Central memory CD8-positive, alpha-beta T cell (primary cell): ENCODE data around the gene SH3GL1.

Source experiments
- ATAC-seq: fragments of 150-1000 bp; cut with Tn5 transposase; replicated peaks from 2 replicates; pipeline ENCODE4 v1.10.0; 2022; ENCODE audit warnings: mild to moderate bottlenecking, moderate FRiP score, moderate number of reproducible peaks; ENCODE audit not compliant: poor library complexity, severe bottlenecking; ENCODE audit errors: extremely low read depth
- DNase-seq, 2 donors: peaks; one replicate each; pipeline ENCODE4 v3.0.0; 2021; ENCODE audit warnings: low spot score in 2 of 2
- H3K27ac Mint-ChIP-seq: one replicate; pipeline ENCODE4 v1.8.0; 2022; ENCODE audit warnings: low read depth, mild to moderate bottlenecking, moderate library complexity, mixed read lengths
- H3K27me3 Mint-ChIP-seq: one replicate; pipeline ENCODE4 v1.8.0; 2022; ENCODE audit warnings: mixed read lengths
- H3K36me3 Mint-ChIP-seq: one replicate; pipeline ENCODE4 v1.8.0; 2022; ENCODE audit warnings: mild to moderate bottlenecking, moderate library complexity, mixed read lengths; ENCODE audit not compliant: insufficient read depth
- H3K4me1 Mint-ChIP-seq: one replicate; pipeline ENCODE4 v1.8.0; 2022; ENCODE audit warnings: mixed read lengths
- H3K4me3 Mint-ChIP-seq: one replicate; pipeline ENCODE4 v1.8.0; 2022; ENCODE audit warnings: mild to moderate bottlenecking, moderate library complexity, mixed read lengths
- H3K9me3 Mint-ChIP-seq: one replicate; pipeline ENCODE4 v1.8.0; 2022; ENCODE audit warnings: mixed read lengths

Gene SH3GL1

GRCh38 chr19:4428326-4428975 is 28.1 kb upstream of the SH3GL1 start:
- H3K27ac Mint-ChIP-seq, result peak overlapping the region; percentile 72
- peaks cover 18% of the 10 kb centered on the region for H3K36me3 Mint-ChIP-seq
- DNase-seq (no peak), ATAC-seq (no peak)
- H3K9me3 Mint-ChIP-seq, result no peaks in the 10 kb centered on the region
- H3K4me1 Mint-ChIP-seq, result no peaks in the 10 kb centered on the region
- H3K27me3 Mint-ChIP-seq, result no peaks in the 10 kb centered on the region
- H3K4me3 Mint-ChIP-seq, result no peak overlapping the region

GRCh38 chr19:4425537-4425936 is 25.2 kb upstream of the SH3GL1 start:
- Mint-ChIP-seq H3K36me3 (peaks cover 14% of the 10 kb centered on the region), H3K27me3 (no peaks in the 10 kb centered on the region), H3K9me3 (no peaks in the 10 kb centered on the region), H3K4me3 (no peak overlapping the region), H3K4me1 (no peaks in the 10 kb centered on the region), H3K27ac (no peak overlapping the region)
- no peak for ATAC-seq
- DNase-seq, result no peak

GRCh38 chr19:4423416-4424126 is 23.2 kb upstream of the SH3GL1 start:
- ATAC-seq (no peak), DNase-seq (no peak)
- H3K9me3 Mint-ChIP-seq, result no peaks in the 10 kb centered on the region
- peaks cover 9% of the 10 kb centered on the region for H3K36me3 Mint-ChIP-seq
- H3K27me3 Mint-ChIP-seq, result no peaks in the 10 kb centered on the region
- H3K27ac Mint-ChIP-seq, result no peak overlapping the region
- no peak overlapping the region for H3K4me3 Mint-ChIP-seq
- H3K4me1 Mint-ChIP-seq, result no peaks in the 10 kb centered on the region

- DNase-seq (no peak), ATAC-seq (no peak)
- Mint-ChIP-seq H3K36me3 (peaks cover 5% of the 10 kb centered on the region), H3K9me3 (no peaks in the 10 kb centered on the region), H3K4me3 (no peak overlapping the region), H3K4me1 (peaks cover 5% of the 10 kb centered on the region), H3K27me3 (no peaks in the 10 kb centered on the region), H3K27ac (no peak overlapping the region)
Measured at GRCh38 chr19:4416268-4416667, 15.9 kb upstream of the SH3GL1 start.

GRCh38 chr19:4415352-4415751 is 15.0 kb upstream of the SH3GL1 start:
- H3K27ac Mint-ChIP-seq, result no peak overlapping the region
- H3K36me3 Mint-ChIP-seq, result peaks cover 5% of the 10 kb centered on the region
- no peak for ATAC-seq

GRCh38 chr19:4414800-4415321 is 14.5 kb upstream of the SH3GL1 start:
- no peaks in the 10 kb centered on the region for H3K9me3 Mint-ChIP-seq
- H3K36me3 Mint-ChIP-seq, result peaks cover 5% of the 10 kb centered on the region
- DNase-seq (no peak), ATAC-seq (no peak)
- H3K4me1 Mint-ChIP-seq, result peaks cover 5% of the 10 kb centered on the region
- no peaks in the 10 kb centered on the region for H3K27me3 Mint-ChIP-seq
- H3K4me3 Mint-ChIP-seq, result no peak overlapping the region
- no peak overlapping the region for H3K27ac Mint-ChIP-seq

More at GRCh38 chr19:4415352-4415751, 15.0 kb upstream of the SH3GL1 start:
- H3K4me3 Mint-ChIP-seq, result no peak overlapping the region
- H3K9me3 Mint-ChIP-seq, result no peaks in the 10 kb centered on the region
- H3K4me1 Mint-ChIP-seq, result peaks cover 5% of the 10 kb centered on the region
- no peak for DNase-seq
- H3K27me3 Mint-ChIP-seq, result no peaks in the 10 kb centered on the region

- H3K9me3 Mint-ChIP-seq, result no peaks in the 10 kb centered on the region
- DNase-seq, result no peak
- H3K27me3 Mint-ChIP-seq, result no peaks in the 10 kb centered on the region
- no peak overlapping the region for H3K4me3 Mint-ChIP-seq
- peaks cover 5% of the 10 kb centered on the region for H3K36me3 Mint-ChIP-seq
- ATAC-seq, result no peak
- H3K27ac Mint-ChIP-seq, result no peak overlapping the region
- peaks cover 5% of the 10 kb centered on the region for H3K4me1 Mint-ChIP-seq
Measured at GRCh38 chr19:4414144-4414799, 13.9 kb upstream of the SH3GL1 start.

- Mint-ChIP-seq H3K27me3 (no peaks in the 10 kb centered on the region), H3K4me3 (no peak overlapping the region), H3K9me3 (no peaks in the 10 kb centered on the region), H3K27ac (no peak overlapping the region), H3K4me1 (peaks cover 5% of the 10 kb centered on the region), H3K36me3 (peaks cover 5% of the 10 kb centered on the region)
- ATAC-seq (no peak), DNase-seq (no peak)
Measured at GRCh38 chr19:4413588-4413987, 13.2 kb upstream of the SH3GL1 start.

GRCh38 chr19:4409123-4409933 is 9.0 kb upstream of the SH3GL1 start:
- no peaks in the 10 kb centered on the region for H3K27me3 Mint-ChIP-seq
- H3K27ac Mint-ChIP-seq, result no peak overlapping the region
- DNase-seq (no peak), ATAC-seq (no peak)
- no peaks in the 10 kb centered on the region for H3K9me3 Mint-ChIP-seq
- no peaks in the 10 kb centered on the region for H3K4me1 Mint-ChIP-seq
- no peak overlapping the region for H3K4me3 Mint-ChIP-seq
- H3K36me3 Mint-ChIP-seq, result peaks cover 6% of the 10 kb centered on the region

GRCh38 chr19:4406626-4407025 is 6.3 kb upstream of the SH3GL1 start:
- H3K4me1 Mint-ChIP-seq, result peaks cover 17% of the 10 kb centered on the region
- no peak for ATAC-seq
- DNase-seq, result no peak
- H3K4me3 Mint-ChIP-seq, result no peak overlapping the region
- no peaks in the 10 kb centered on the region for H3K27me3 Mint-ChIP-seq
- H3K9me3 Mint-ChIP-seq, result no peaks in the 10 kb centered on the region
- H3K36me3 Mint-ChIP-seq, result peaks cover 10% of the 10 kb centered on the region
- no peak overlapping the region for H3K27ac Mint-ChIP-seq

- DNase-seq (no peak), ATAC-seq (no peak)
- H3K4me1 Mint-ChIP-seq, result peaks cover 23% of the 10 kb centered on the region
- no peaks in the 10 kb centered on the region for H3K9me3 Mint-ChIP-seq
- H3K27me3 Mint-ChIP-seq, result no peaks in the 10 kb centered on the region
- H3K4me3 Mint-ChIP-seq, result no peak overlapping the region
- peaks cover 10% of the 10 kb centered on the region for H3K36me3 Mint-ChIP-seq
- H3K27ac Mint-ChIP-seq, result no peak overlapping the region
Measured at GRCh38 chr19:4405977-4406376, 5.6 kb upstream of the SH3GL1 start.

GRCh38 chr19:4403005-4403761 is 2.8 kb upstream of the SH3GL1 start:
- Mint-ChIP-seq H3K27me3 (no peaks in the 10 kb centered on the region), H3K4me1 (peaks cover 40% of the 10 kb centered on the region), H3K36me3 (peaks cover 15% of the 10 kb centered on the region), H3K27ac (peak overlapping the region; percentile 96), H3K9me3 (no peaks in the 10 kb centered on the region), H3K4me3 (peak overlapping the region; percentile 75)
- ATAC-seq (no peak), DNase-seq (no peak)
